Superior temporal gyrus (tissue), 1 donor: ENCODE results near the gene MIDN.
"Not testable (repeated sequence)": the region's sequence is repeated elsewhere in the genome, so short reads cannot be mapped to it uniquely, and the experiment has no call there.

Experiments used
- DNase-seq: peaks from one replicate; pipeline ENCODE4 v3.0.0-alpha.2; 2016; ENCODE audit errors: extremely low spot score

Gene MIDN

DNA sequence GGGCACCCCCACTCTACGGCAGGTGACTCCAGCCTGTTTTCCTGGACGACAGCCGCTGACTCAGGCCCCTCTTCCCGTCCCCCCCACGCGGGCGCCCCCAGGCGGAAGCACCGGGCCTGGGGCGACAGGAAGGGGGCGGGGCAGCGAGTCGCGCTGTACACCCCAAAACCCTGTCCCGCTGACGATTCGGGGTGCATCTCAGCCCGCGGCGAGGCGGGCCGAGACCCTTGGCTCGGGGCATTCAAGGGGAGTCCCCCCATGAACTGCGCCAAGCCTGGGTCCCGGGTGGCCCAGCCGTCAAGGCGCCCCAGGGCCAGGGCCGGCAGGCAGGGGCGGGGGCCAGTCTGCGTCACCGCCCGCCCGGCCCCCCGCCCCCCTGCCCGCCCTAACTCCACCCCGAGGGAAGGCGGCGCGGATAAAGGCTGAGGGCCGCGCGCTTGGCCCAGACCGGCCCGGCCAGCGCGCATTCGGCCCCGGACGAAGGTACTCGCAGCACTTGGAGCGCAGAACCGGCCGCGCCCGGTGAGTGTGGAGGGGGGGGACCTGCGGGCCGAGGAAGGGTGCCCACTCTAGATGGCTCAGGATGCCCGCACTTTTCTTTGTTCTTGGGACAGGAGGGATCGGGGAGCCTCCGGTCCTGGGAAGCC lies at the start of gene MIDN:
Gene MIDN (plus strand): TSS at position 445 of the 647 bp plus-strand sequence. CDS start 1,714 bp downstream, outside the sequence.
- DNase-seq = peak; percentile 22

DNA sequence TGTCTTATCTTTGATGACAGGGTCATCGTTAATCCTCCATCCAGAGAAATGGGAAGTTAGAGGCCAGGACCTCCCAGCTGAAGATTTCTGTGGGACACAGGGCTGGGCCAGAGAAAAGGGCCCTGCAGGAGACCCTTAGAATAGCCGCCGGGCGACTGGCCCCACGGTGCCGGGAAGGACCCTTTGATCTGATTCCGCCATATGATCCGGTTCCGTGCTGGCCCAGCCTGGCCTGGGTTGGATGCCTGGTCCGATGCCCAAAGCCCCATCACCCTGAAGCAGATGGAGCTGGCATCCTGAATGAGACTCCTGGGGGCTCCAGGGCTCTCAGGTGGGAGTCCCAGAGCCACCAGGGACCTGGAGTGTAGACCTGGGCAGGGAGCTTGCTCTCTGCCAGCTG lies 48.9 kb upstream of the MIDN start:
- no peak for DNase-seq

DNA sequence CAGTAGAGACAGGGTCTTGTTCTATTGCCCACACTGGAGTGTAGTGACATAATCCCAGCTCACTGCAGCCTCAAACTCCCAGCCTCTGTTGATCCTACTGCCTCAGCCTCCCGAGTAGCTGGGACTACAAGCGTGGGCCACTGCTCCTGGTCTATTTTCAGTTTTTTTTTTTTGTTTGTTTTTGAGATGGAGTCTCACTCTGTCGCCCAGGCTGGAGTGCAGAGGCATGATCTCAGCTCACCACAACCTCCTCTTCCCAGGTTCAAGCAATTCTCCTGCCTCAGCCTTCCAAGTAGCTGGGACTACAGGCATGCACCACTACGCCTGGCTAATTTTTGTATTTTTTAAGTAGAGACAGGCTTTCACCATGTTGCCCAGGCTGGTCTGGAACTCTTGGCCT lies 47.8 kb upstream of the MIDN start:
- DNase-seq = not testable (repeated sequence)

DNA sequence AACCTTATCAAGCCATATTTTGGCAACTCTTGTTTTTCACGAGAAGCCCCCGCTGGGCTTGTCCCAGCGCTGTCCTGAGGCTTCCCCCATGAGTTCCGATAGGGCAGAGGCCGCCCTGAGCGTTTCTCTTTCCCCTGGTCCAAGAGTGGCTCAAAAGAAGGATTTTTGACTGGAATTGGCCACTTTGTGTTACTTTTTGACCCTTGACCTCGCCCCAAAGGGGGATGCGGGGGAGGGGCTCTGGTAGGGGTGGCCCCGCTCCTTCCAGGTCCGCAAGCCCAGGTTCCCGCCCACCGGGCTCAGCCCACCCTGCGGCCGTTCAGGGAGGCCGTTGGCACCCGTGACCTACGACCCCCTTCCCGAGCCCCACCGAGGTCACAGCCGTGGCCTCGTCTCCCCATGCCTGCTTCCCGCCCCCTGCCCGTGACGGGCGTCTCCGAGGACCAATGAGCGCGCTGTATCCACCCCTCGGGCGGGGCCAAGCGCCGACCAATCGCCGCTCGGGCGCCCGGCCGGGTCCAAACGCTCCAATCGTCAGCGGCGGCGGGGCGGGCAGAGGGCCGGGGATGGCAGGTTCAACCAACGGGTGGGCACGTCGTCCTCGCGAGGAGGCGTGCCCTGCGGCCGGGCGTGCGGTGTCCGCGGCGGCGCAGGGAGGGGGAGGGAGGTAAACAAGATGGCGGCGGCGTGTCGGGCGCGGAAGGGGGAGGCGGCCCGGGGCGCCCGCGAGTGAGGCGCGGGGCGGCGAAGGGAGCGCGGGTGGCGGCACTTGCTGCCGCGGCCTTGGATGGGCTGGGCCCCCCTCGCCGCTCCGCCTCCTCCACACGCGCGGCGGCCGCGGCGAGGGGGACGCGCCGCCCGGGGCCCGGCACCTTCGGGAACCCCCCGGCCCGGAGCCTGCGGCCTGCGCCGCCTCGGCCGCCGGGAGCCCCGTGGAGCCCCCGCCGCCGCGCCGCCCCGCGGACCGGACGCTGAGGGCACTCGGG lies 43.0 kb upstream of the MIDN start, which contains the start of gene STK11:
Gene STK11 (plus strand): TSS at position 665 of the 986 bp plus-strand sequence. CDS start 1,136 bp downstream, outside the sequence.
- peak; percentile 97 for DNase-seq

DNA sequence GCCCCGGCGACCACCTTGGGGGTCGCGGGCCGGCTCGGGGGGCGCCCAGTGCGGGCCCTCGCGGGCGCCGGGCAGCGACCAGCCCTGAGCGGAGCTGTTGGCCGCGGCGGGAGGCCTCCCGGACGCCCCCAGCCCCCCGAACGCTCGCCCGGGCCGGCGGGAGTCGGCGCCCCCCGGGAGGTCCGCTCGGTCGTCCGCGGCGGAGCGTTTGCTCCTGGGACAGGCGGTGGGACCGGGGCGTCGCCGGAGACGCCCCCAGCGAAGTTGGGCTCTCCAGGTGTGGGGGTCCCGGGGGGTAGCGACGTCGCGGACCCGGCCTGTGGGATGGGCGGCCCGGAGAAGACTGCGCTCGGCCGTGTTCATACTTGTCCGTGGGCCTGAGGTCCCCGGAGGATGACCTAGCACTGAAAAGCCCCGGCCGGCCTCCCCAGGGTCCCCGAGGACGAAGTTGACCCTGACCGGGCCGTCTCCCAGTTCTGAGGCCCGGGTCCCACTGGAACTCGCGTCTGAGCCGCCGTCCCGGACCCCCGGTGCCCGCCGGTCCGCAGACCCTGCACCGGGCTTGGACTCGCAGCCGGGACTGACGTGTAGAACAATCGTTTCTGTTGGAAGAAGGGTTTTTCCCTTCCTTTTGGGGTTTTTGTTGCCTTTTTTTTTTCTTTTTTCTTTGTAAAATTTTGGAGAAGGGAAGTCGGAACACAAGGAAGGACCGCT lies 42.1 kb upstream of the MIDN start:
- DNase-seq = peak; percentile 23

DNA sequence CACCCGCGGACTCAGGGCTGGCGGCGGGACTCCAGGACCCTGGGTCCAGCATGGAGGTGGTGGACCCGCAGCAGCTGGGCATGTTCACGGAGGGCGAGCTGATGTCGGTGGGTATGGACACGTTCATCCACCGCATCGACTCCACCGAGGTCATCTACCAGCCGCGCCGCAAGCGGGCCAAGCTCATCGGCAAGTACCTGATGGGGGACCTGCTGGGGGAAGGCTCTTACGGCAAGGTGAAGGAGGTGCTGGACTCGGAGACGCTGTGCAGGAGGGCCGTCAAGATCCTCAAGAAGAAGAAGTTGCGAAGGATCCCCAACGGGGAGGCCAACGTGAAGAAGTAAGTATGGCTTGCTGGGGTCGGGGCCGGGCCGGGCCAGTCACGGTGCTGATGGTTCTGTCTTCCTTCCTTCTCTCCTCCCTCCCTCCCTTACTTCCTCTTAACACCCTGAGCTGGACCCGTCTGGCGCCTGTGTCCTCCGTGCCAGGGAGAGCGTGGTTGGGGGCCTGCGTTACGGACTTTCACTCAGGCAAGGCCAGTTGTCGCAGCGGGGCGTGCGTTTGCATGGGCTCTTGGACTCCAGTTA lies 41.4 kb upstream of the MIDN start:
- DNase-seq = peak; percentile 10

DNA sequence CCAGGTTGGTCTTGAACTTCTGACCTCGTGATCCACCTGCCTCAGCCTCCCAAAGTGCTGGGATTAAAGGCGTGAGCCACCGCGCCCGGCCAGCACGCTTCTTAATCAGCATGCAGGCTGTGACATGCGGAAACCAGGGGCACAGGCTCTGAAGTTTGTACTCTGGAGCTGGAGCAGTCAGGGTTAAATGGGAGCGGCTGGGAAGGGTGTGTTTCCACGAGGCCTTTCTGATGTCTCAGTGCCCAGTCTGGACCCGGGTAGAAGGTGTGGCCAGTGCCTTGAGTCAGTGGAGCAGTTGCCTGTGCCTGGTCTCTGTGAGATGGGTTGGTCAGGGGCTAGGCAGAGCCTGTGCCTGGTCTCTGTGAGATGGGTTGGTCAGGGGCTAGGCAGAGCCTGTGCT lies 39.6 kb upstream of the MIDN start:
- not testable (repeated sequence) for DNase-seq

DNA sequence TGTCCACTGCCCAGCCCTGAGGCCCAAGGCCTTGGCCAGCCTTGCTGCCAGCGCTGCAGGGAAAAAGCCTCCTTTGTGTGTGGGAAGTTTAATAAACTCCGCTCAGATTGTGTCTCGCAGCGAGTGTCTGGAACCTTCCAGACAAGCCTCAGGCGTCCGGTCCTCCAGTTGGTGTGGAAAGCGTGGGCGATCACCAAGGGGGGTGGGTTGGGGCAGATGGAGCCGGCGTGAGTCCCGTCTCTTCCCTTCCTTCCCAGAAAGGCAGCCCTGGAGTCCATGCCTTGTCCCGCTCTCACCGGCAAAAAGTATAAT lies 38.2 kb upstream of the MIDN start:
- DNase-seq = peak; percentile 71

DNA sequence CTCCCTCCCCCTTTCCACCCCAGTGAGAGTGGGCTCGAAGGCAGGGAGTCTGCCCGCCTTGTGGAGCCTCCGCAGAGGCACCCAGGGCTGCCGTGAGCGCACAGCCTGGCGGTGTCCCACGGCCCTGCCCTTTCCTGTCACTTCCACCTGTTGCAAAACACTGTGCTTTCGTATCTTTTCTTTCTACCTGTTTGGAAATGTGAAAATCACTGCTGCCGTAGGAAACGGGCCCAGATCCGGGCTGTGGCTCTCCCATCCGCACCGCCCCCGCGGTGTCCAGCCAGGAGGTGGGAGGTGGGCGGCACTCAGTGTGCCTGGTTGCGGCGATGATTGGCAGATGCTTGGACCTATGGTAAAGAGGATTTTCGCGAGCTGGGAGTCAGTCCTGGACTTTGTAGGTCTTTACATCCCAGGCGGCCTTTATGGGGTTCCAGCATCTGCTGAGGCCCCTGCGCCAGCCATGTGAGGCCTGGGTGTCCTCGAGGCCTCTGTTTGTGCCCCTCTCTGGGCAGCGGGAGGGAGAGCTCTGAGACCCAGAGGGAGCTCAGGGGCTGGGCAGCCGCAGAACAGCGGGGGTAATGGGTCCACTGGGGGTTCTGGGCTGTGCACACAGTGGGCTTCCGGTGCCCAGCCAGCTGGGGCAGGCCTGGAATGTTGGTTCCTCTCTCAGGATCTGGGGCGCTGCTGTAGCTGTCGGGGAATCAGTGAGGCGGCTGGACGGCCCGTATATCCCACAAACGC lies 36.7 kb upstream of the MIDN start:
- peak; percentile 13 for DNase-seq

DNA sequence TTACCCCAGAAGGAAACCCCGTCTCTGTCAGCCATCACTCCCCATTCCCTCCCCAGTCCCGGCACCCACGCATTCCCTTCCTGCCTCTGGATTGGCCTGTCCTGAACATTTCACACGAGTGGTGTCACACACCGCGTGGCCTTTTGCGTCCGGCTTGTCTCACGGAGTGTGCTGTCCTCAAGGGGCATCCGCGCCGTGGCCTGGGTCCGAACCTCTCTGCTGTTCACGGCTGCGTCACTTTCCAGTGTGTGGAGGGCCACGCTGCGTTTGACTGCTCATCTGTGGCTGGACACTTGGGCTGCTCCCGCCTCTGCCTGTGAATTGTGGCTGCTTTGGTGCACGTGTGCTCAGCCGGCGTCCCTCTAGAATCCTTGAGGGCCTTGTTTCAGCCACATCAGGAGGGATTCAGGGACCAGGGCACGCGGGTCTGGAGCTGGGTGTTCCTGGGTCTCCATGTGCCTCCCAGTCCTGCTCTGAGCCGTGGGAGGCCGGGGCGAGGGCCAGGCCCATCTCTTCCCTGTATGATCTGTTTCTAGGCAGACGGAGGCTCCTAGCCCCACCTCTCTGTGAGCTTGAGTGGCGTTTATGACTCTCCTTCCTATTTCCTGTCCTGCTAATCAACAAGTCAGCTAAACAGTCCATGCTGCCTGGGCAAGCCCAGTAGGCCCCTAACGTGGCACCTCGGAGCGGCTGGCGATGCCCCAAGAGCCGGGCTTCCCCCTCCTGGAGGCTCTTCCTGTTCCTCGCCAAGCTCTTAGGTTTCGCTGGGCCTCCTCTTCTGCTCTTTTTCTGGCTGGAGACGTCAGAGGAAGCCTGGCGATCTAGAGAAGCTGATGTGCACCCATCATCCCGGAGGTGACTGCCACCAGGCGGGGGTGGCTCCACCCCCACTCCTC lies 34.7 kb upstream of the MIDN start:
- DNase-seq = peak; percentile 42

DNA sequence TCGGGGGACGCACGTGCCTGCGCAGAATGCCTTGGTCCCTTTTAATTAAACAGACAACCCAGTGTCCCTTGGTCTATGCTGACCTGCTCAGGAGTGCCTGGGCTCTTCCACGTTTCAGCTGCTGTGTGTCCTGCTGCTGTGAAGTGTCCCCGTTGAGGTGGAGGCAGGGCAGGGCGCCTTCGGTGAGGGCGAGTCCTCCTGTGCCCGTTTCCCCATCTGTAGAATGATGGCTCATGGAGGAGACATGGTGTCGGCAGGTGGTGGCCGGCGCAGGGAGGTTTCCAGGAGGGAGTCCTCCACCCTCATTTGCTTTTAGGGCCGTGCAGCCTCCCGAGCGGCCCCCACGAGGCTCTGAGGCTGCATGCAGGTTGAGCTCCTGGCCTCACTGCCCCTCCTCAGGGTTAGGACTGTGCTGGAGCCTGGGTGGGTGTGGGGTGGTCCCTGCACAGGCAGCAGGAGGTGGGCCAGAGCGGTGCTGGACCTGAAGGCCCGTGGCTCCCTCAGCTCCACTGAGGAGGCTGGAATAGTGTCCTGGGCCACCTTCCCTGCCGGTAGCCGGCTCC lies 34.0 kb upstream of the MIDN start:
- no peak for DNase-seq

DNA sequence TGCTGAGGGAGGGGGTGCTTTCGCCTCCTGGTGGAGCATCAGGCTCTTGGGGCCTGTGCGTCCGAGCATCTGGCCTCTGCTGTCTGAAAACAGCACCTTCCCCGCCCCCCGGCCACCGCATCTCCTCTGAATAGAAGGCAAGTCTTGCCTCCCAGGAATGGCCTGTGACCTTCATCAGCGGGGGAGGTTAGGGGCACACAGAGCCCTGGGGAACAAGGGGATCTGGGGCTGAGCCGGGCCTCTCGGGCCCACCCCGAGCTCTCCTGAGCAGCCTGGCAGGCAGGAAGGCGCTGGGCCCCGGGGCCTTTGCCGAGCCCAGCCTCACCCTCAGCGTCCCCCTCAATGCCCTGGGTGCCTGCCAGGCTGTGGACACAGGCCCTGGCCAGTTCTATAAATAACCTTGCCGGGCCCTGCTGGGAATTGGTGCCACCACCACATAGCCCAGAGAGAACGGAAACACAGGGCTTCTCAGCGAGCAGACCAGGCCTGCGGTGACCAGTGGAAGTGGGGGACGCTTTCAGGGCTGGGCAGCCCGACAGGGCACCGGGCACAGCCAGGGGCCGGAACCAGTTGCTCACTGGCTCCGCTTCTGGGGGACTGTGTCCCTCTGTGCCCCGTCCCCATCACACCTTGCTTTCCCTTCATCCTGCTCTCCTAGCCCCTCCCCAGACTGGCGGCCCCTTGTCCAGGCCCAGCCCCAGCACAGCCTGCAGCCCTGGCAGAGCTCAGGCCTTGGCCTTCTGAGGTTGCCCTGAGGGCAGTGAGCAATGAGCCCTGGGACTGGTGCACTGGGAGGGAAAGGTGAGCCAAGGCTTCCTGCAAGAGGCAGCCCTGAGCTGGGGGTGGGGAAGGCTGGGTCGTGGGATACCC lies 33.3 kb upstream of the MIDN start:
- DNase-seq = peak; percentile 52

DNA sequence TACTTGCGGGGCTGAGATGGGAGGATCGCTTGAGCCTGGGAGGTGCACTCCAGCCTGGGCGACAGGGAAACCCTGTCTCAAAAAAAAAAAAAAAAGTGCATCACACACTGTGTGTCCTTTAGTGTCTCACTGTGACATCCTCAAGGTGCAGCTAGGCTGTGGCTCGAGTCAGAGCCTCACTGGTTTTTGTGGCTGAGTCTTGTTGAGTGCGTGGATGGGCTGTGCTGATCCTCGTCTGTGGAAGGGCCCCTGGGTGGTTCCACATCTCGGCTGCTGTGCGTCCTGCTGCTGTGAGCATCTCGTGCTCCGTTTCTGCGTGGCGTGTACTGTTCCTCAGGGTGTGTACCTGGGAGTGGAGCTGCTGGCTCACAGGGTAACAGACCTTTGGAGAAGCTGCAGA lies 31.6 kb upstream of the MIDN start:
- no peak for DNase-seq

DNA sequence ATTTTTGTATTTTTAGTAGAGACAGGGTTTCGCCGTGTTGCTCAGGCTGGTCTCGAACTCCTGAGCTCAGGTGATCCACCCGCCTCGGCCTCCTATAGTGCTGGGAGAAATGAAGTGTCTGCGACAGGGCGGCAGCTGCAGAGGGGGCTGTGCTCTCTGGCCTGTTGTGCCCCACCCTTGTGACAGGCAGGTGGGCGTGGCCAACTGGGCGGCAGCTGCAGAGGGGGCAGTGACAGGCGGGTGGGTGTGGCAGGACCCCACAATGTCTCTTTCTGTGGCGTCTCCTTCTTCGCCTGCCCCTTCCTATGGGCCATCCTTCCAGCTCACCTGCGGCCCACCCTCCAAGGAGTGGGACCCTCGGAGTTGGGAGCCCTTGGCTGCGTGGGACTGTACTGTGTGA lies 31.0 kb upstream of the MIDN start:
- no peak for DNase-seq

DNA sequence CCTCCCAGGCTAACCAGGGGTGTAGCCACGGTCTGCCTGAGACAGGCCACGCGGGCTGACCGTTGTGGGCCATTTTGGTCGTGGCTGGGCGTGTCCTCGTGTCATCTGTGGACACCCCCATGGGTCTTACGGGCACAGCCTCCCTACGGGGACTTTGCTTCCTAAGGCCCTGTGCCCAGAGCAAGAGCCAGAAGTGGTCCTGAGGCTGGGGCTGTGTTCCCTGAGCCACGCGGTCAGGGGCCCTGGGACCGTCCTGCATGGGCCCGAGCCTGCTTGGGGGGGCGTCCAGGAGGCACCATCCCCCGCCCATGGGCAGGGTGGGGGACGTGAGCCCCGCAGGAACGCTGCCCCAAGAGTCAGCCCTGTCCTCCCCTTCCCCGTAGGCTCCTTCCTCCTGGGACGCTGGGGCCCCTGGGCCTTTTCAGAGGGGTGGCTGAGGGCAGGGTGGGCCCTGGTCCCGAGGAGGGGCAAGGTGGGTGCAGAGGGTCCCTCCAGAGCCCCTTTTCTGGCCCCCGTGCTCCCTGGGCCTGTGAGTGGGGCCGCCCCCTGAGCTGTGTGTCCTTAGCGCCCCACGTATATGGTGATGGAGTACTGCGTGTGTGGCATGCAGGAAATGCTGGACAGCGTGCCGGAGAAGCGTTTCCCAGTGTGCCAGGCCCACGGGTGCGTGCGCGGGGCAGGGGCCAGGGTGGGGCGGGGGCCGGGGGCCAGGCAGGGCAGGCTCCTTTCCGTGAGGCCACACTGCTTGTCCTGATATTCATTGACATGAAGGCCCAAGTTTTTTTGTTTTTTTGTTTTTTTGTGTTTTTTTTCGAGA lies 29.4 kb upstream of the MIDN start:
- DNase-seq = no peak

DNA sequence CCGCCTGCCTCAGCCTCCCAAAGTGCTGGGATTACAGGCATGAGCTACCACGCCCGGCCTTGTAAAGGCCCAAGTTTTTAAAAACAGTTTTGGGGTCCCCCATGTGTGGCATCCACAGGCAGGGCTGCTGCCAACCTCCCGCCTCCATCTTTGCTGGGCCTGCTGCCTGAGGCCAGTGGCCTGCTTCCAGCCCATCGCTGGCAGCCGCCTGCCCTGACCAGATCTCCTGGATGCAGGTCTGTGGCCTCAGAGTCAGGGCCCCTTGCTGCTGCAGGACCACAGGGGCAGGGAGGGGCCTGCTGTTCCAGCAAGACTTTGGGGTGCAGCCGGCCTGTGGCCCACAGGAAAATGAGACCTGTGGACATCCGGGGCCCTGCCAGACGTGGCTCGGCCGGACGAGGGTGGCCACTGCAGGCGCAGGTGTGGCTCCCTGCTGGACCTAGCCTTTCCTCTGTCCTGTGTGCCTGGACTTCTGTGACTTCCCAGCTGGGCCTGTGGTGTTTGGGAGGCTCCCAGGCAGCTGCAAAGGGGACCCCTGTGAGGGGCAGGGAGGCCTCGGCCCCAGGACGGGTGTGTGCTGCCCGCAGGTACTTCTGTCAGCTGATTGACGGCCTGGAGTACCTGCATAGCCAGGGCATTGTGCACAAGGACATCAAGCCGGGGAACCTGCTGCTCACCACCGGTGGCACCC lies 28.5 kb upstream of the MIDN start:
- no peak for DNase-seq

DNA sequence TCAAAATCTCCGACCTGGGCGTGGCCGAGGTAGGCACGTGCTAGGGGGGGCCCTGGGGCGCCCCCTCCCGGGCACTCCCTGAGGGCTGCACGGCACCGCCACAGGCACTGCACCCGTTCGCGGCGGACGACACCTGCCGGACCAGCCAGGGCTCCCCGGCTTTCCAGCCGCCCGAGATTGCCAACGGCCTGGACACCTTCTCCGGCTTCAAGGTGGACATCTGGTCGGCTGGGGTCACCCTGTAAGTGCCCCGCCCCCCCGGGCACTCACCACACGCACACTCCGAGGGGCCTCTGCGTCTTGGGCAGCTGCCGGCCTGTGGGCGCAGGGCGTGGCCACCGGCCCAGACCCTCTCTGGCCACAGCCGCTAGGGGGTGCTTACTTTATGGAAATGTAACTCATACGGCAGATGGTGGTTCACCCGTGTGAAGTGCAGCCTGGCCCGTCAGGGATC lies 27.9 kb upstream of the MIDN start:
- DNase-seq = no peak
